DND-41 (cell line): ENCODE measurements around the gene LAT.
"Not testable (repeated sequence)": the region's sequence is repeated elsewhere in the genome, so short reads cannot be mapped to it uniquely, and the experiment has no call there.

Experiments
- EZH2 ChIP-seq: IDR thresholded peaks from 3 replicates; pipeline ENCODE4 v1.6.1; 2012; ENCODE audit warnings: borderline replicate concordance, low read depth, mild to moderate bottlenecking, moderate library complexity, low read length, inconsistent platforms; ENCODE audit not compliant: severe bottlenecking
- TF ChIP-seq, protein P1 (sequence below): IDR thresholded peaks from 2 replicates; pipeline ENCODE4 v1.5.1; 2012; ENCODE audit warnings: borderline replicate concordance, low read length, moderate library complexity, mild to moderate bottlenecking; ENCODE audit not compliant: poor library complexity, severe bottlenecking; ENCODE audit errors: extremely low read depth

DNA sequence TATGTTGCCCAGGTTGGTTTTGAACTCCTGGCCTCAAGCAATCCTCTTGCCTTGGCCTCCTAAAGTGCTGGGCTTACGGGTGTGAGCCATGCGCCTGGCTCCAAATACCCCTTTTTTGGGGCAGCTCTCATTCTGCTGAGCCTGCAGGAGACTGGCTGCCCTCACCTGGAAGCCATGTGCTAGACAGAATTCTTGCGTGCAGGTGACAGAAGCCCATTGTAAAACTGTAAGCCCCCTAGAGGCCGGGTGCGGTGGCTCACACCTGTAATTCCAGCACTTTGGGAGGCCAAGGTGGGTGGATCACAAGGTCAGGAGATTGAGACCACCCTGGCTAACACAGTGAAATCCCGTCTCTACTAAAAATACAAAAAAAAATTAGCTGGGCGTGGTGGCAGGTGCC, 4.5 kb upstream of the LAT start:
- TF ChIP-seq, protein P1, sequence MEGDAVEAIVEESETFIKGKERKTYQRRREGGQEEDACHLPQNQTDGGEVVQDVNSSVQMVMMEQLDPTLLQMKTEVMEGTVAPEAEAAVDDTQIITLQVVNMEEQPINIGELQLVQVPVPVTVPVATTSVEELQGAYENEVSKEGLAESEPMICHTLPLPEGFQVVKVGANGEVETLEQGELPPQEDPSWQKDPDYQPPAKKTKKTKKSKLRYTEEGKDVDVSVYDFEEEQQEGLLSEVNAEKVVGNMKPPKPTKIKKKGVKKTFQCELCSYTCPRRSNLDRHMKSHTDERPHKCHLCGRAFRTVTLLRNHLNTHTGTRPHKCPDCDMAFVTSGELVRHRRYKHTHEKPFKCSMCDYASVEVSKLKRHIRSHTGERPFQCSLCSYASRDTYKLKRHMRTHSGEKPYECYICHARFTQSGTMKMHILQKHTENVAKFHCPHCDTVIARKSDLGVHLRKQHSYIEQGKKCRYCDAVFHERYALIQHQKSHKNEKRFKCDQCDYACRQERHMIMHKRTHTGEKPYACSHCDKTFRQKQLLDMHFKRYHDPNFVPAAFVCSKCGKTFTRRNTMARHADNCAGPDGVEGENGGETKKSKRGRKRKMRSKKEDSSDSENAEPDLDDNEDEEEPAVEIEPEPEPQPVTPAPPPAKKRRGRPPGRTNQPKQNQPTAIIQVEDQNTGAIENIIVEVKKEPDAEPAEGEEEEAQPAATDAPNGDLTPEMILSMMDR, result not testable (repeated sequence)
- TF ChIP-seq EZH2, result not testable (repeated sequence)
